Thyroid gland (tissue), 4 donors: ENCODE results near the gene PIBF1. TPM values are rescaled to one million over a fixed set of nuclear protein-coding genes. Genes with fewer than 3 reads are reported as not detected.
"Not testable (repeated sequence)": the region's sequence is repeated elsewhere in the genome, so short reads cannot be mapped to it uniquely, and the experiment has no call there.

Source experiments
- DNase-seq, 2 donors: peaks; one replicate each; pipeline ENCODE4 v3.0.0-alpha.2; 2019
- H3K27ac ChIP-seq, 3 donors: fragments of 200-600 bp; sonication (generic); 1 replicate in 2 of 3; 2 replicates in 1 of 3; pipeline ENCODE4 v1.5.1; 2016 to 2019; ENCODE audit warnings: mild to moderate bottlenecking in 1 of 3, moderate library complexity in 1 of 3
- H3K27me3 ChIP-seq: fragments of 200-600 bp; sonication (generic); one replicate; pipeline ENCODE4 v1.5.1; 2019
- H3K36me3 ChIP-seq, 2 donors: fragments of 200-600 bp; sonication (generic); one replicate each; pipeline ENCODE4 v1.5.1; 2016 to 2019
- H3K4me1 ChIP-seq, 2 donors: fragments of 200-600 bp; sonication (generic); one replicate each; pipeline ENCODE4 v1.5.1; 2017 to 2019
- H3K4me3 ChIP-seq, 3 donors: fragments of 200-600 bp; sonication (generic); replicated peaks in 1 of 3; 1 replicate in 2 of 3; 2 replicates in 1 of 3; pipeline ENCODE4 v1.5.1; 2016; ENCODE audit warnings: mild to moderate bottlenecking in 1 of 3
- H3K9me3 ChIP-seq: fragments of 200-600 bp; sonication (generic); one replicate; pipeline ENCODE4 v1.5.1; 2017
- CTCF ChIP-seq, 6 experiments: fragments of 200-600 bp in 3 of 6; fragments of 450-650 bp in 3 of 6; sonication (generic) in 3 of 6; IDR thresholded peaks; one replicate each; pipeline ENCODE4 v1.5.1; 2016 to 2019; ENCODE audit warnings: antibody characterized with exemption in 6 of 6, mild to moderate bottlenecking in 2 of 6, inconsistent platforms in 1 of 6, moderate library complexity in 1 of 6
- POLR2A ChIP-seq, 2 donors: fragments of 450-650 bp; IDR thresholded peaks; one replicate each; pipeline ENCODE4 v1.6.1; 2017; ENCODE audit warnings: antibody characterized with exemption in 2 of 2, mild to moderate bottlenecking in 2 of 2, moderate library complexity in 1 of 2
- WGBS, 2 donors: methylation state at CpG; one replicate each; pipeline ENCODE4 v1.1.5; 2017; 5-methylcytosine and 5-hydroxymethylcytosine counted together
- intact Hi-C: fragments of 100-400 bp; cut with DNase I; formaldehyde crosslinking; loops from one replicate; pipeline ENCODE4 v1.15.1; 2023
- total RNA-seq, 4 donors: library from RNA; depleted of rRNA; stranded (reverse); fragments of >200 nt; gene quantifications; one replicate each; pipeline ENCODE4 v1.2.3, GENCODE V29; 2016

Gene PIBF1
- total RNA-seq, 4 donors from 2014 or later = 30.2 to 51.4 (median 37.5) TPM

DNA sequence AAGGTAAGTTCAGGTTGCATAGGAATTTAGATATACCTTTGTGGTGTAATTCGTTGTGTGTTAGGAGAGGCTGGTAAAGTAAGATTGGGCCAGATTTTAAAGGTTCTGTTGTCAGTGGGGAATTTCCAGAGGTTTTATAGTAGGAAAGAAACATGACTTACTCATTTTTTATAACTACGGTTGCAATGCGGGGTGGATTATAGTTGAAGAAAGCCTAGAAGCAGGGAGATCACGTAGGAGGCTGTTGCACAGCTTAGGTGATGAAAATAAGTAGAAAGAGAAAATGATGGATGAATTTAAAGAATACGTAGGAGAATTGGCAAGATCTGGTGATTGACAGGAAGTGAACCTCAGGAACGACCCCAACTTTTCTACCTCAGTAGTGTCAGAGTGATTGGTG, 61.1 kb downstream of the PIBF1 start:
- intact Hi-C loops = no loop called here
- H3K27ac ChIP-seq = no peak overlapping the region
- no peaks in the 10 kb centered on the region for H3K36me3 ChIP-seq
- H3K4me1 ChIP-seq = no peaks in the 10 kb centered on the region
- DNase-seq = no peak
- no peak for TF ChIP-seq CTCF (IDR thresholded peaks at IDR 0.05)
- TF ChIP-seq POLR2A (IDR thresholded peaks at IDR 0.05) = no peak
- H3K9me3 ChIP-seq = no peaks in the 10 kb centered on the region
- 93 to 94% methylated on average over 6 of the region's 6 CpGs for WGBS, 2 donors
- H3K4me3 ChIP-seq = no peak overlapping the region
- H3K27me3 ChIP-seq = no peaks in the 10 kb centered on the region

GRCh38 chr13:72845148-72845547, 63.2 kb downstream of the PIBF1 start:
- DNase-seq = not testable (repeated sequence)

GRCh38 chr13:72849571-72849970, 67.6 kb downstream of the PIBF1 start:
- Histone ChIP-seq H3K27ac (no peak overlapping the region), H3K4me3 (no peak overlapping the region), H3K27me3 (no peaks in the 10 kb centered on the region), H3K4me1 (no peaks in the 10 kb centered on the region), H3K9me3 (no peaks in the 10 kb centered on the region), H3K36me3 (peaks cover 0 to 6% of the 10 kb centered on the region in 2 donors)
- DNase-seq = no peak
- no peak for TF ChIP-seq CTCF (IDR thresholded peaks at IDR 0.05)
- no peak for TF ChIP-seq POLR2A (IDR thresholded peaks at IDR 0.05)
- intact Hi-C loops = no loop called here
- 92 to 98% methylated on average over 1 of the region's 1 CpG for WGBS, 2 donors

More at GRCh38 chr13:72845148-72845547, 63.2 kb downstream of the PIBF1 start:
- H3K36me3 ChIP-seq, H3K4me3 ChIP-seq, H3K9me3 ChIP-seq, H3K27ac ChIP-seq, intact Hi-C loops, H3K4me1 ChIP-seq, H3K27me3 ChIP-seq: not testable (repeated sequence)
- 98 to 100% methylated on average over 2 of the region's 2 CpGs for WGBS, 2 donors

DNA sequence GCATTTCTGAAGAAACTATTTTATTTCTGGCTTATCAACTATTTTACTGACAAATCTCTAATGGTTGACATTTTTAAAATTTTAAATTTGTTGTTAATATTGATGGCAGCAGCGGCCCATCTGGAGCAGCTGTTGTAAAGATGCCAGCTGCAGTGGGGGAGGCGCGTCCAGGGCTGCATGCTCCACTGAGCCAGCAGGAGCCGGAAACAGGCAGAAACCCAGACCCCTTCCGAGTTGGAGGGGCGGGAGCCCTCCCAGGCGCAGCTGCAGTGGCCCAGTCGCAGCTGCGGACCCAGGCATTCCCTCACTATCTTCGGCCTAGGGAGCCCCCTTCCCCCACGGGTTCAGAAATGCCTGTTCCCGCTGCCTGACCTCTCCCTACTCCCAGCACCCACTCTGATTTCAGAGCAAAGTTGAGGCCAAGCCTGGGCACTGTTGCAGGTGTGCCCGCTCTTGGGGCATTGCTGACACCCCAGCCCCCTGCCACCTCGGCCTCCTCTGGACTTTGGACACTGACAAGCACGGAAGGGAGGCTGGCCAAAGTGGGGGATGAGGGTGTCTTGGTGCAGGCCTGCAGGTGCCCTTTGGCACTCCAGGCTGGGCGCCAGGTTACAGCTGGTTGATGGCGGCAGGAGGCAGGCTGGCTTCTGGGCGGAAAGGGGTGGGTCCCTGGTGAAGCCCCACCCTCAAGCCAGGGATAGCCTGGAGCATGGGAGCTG, 69.2 kb downstream of the PIBF1 start:
- 96 to 97% methylated on average over 14 to 18 of the region's 18 CpGs for WGBS, 2 donors
- Histone ChIP-seq H3K9me3 (no peaks in the 10 kb centered on the region), H3K36me3 (peaks cover 0 to 6% of the 10 kb centered on the region in 2 donors), H3K4me1 (no peaks in the 10 kb centered on the region), H3K4me3 (no peak overlapping the region), H3K27me3 (no peaks in the 10 kb centered on the region), H3K27ac (no peak overlapping the region)
- intact Hi-C loops = no loop called here
- DNase-seq = no peak
- TF ChIP-seq POLR2A (IDR thresholded peaks at IDR 0.05) = no peak
- no peak for TF ChIP-seq CTCF (IDR thresholded peaks at IDR 0.05)

DNA sequence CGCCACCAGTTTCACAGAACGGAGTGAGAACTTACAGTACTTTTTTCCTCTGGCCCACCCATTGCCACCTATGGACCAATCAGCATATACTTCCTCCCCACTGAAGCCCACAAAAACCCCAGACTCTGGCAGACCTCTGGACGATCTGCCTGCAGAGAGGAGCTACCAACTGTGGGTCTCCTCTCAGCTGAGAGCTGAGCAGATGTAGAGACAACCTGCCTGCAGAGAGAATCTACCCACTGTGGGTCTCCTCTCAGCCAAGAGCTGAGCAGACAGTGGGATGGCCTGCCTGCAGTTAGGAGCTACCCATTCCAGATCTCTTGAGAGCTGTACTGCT, 69.7 kb downstream of the PIBF1 start:
- Histone ChIP-seq H3K27me3 (no peaks in the 10 kb centered on the region), H3K36me3 (peaks cover 0 to 6% of the 10 kb centered on the region in 2 donors), H3K27ac (no peak overlapping the region), H3K4me3 (no peak overlapping the region), H3K4me1 (no peaks in the 10 kb centered on the region), H3K9me3 (no peaks in the 10 kb centered on the region)
- TF ChIP-seq POLR2A (IDR thresholded peaks at IDR 0.05) = no peak
- no peak for DNase-seq
- intact Hi-C loops = no loop called here
- WGBS, 2 donors = 90 to 100% methylated on average over 3 of the region's 3 CpGs

- Histone ChIP-seq H3K9me3 (no peaks in the 10 kb centered on the region), H3K4me3 (no peak overlapping the region), H3K27me3 (no peaks in the 10 kb centered on the region), H3K27ac (no peak overlapping the region), H3K4me1 (no peaks in the 10 kb centered on the region), H3K36me3 (peaks cover 0 to 6% of the 10 kb centered on the region in 2 donors)
- intact Hi-C loops = no loop called here
- WGBS, 2 donors = 94 to 98% methylated on average over 6 to 11 of the region's 12 CpGs
- DNase-seq = no peak
- no peak for TF ChIP-seq CTCF (IDR thresholded peaks at IDR 0.05)
- TF ChIP-seq POLR2A (IDR thresholded peaks at IDR 0.05) = no peak
Measured at GRCh38 chr13:72852207-72852606, 70.3 kb downstream of the PIBF1 start.
